BE2C (cell line): ENCODE data around the gene GPC3.

Experiments
- DNase-seq: peaks from one replicate; pipeline ENCODE4 v3.0.0-alpha.2; 2020
- H3K27me3 ChIP-seq: fragments of 250-450 bp; sonication (Bioruptor Pico); 2 replicates; pipeline ENCODE4 v1.5.1; 2020; ENCODE audit warnings: mild to moderate bottlenecking
- H3K36me3 ChIP-seq: fragments of 250-450 bp; sonication (Bioruptor Pico); 2 replicates; pipeline ENCODE4 v1.5.1; 2020; ENCODE audit warnings: mild to moderate bottlenecking
- H3K4me1 ChIP-seq: fragments of 250-450 bp; sonication (Bioruptor Pico); 2 replicates; pipeline ENCODE4 v1.5.1; 2020
- H3K4me3 ChIP-seq: 2 replicates; pipeline ENCODE4 v1.5.1; 2011; ENCODE audit warnings: low read depth, low read length
- H3K9me3 ChIP-seq: fragments of 250-450 bp; sonication (Bioruptor Pico); 2 replicates; pipeline ENCODE4 v1.5.1; 2020
- CTCF ChIP-seq: IDR thresholded peaks from 2 replicates; pipeline ENCODE4 v1.5.1; 2012; ENCODE audit warnings: mild to moderate bottlenecking, low read depth, low read length

GPC3 gene

GRCh38 chrX:133846311-133846710, 139.1 kb downstream of the GPC3 start:
- H3K4me3 ChIP-seq: no peak overlapping the region
- TF ChIP-seq CTCF: no peak
- H3K4me1 ChIP-seq: no peaks in the 10 kb centered on the region
- H3K27me3 ChIP-seq: no peaks in the 10 kb centered on the region
- no peaks in the 10 kb centered on the region for H3K9me3 ChIP-seq
- no peak for DNase-seq
- no peaks in the 10 kb centered on the region for H3K36me3 ChIP-seq

- DNase-seq: no peak
These were observed 145.0 kb downstream of the GPC3 start for GRCh38 chrX:133840415-133840814.

GRCh38 chrX:133838761-133839676, 146.4 kb downstream of the GPC3 start:
- H3K4me1 ChIP-seq: no peaks in the 10 kb centered on the region
- no peaks in the 10 kb centered on the region for H3K36me3 ChIP-seq
- TF ChIP-seq CTCF: peak; percentile 66
- no peaks in the 10 kb centered on the region for H3K9me3 ChIP-seq
- H3K4me3 ChIP-seq: no peak overlapping the region
- peak; percentile 44 for DNase-seq
- H3K27me3 ChIP-seq: no peaks in the 10 kb centered on the region

More at GRCh38 chrX:133840415-133840814, 145.0 kb downstream of the GPC3 start:
- Histone ChIP-seq H3K4me1 (no peaks in the 10 kb centered on the region), H3K9me3 (no peaks in the 10 kb centered on the region), H3K4me3 (no peak overlapping the region), H3K36me3 (no peaks in the 10 kb centered on the region), H3K27me3 (no peaks in the 10 kb centered on the region)
- no peak for TF ChIP-seq CTCF

GRCh38 chrX:133837091-133837490, 148.3 kb downstream of the GPC3 start:
- Histone ChIP-seq H3K4me3 (no peak overlapping the region), H3K4me1 (no peaks in the 10 kb centered on the region), H3K36me3 (no peaks in the 10 kb centered on the region), H3K9me3 (no peaks in the 10 kb centered on the region), H3K27me3 (no peaks in the 10 kb centered on the region)
- no peak for TF ChIP-seq CTCF
- DNase-seq: no peak

- H3K4me3 ChIP-seq: no peak overlapping the region
- no peaks in the 10 kb centered on the region for H3K27me3 ChIP-seq
- no peaks in the 10 kb centered on the region for H3K36me3 ChIP-seq
- H3K4me1 ChIP-seq: no peaks in the 10 kb centered on the region
- DNase-seq: no peak
- no peaks in the 10 kb centered on the region for H3K9me3 ChIP-seq
- no peak for TF ChIP-seq CTCF
These were observed 148.8 kb downstream of the GPC3 start for GRCh38 chrX:133836561-133836960.

GRCh38 chrX:133834771-133835170, 150.6 kb downstream of the GPC3 start:
- Histone ChIP-seq H3K27me3 (no peaks in the 10 kb centered on the region), H3K36me3 (no peaks in the 10 kb centered on the region), H3K4me1 (no peaks in the 10 kb centered on the region), H3K9me3 (no peaks in the 10 kb centered on the region), H3K4me3 (no peak overlapping the region)
- DNase-seq: no peak
- no peak for TF ChIP-seq CTCF
